WTC11 (cell line): ENCODE results near the gene PRR7. TPM values are rescaled to one million over a fixed set of nuclear protein-coding genes. Genes with fewer than 3 reads are reported as not detected.

Experiments used
- ATAC-seq: fragments of 200-7000 bp; cut with Tn5 transposase; 2 replicates; pipeline ENCODE4 v1.10.0; 2021; ENCODE audit warnings: mild to moderate bottlenecking, moderate library complexity
- CTCF ChIA-PET: fragments of 300-600 bp; sonication (Branson Sonifier 250); formaldehyde crosslinking; loops from one replicate; lab custom pipeline; 2021; ENCODE audit warnings: antibody characterized with exemption; lab: Charles Lee
- POLR2A ChIA-PET: fragments of 350-600 bp; sonication (Branson Sonifier 250); formaldehyde crosslinking; loops from one replicate; lab custom pipeline; 2021; ENCODE audit warnings: antibody characterized with exemption; lab: Charles Lee
- DNase-seq: peaks from one replicate; pipeline ENCODE4 v3.0.0; 2021; ENCODE audit warnings: low spot score
- H3K27ac Mint-ChIP-seq: 2 replicates; pipeline ENCODE4 v1.8.0; 2021; ENCODE audit warnings: mixed read lengths
- H3K27me3 Mint-ChIP-seq: 2 replicates; pipeline ENCODE4 v1.8.0; 2021; ENCODE audit warnings: low read depth, mild to moderate bottlenecking, moderate library complexity, mixed read lengths
- H3K36me3 Mint-ChIP-seq: 2 replicates; pipeline ENCODE4 v1.8.0; 2021; ENCODE audit warnings: mixed read lengths
- H3K4me1 Mint-ChIP-seq: 2 replicates; pipeline ENCODE4 v1.8.0; 2022; ENCODE audit warnings: mixed read lengths
- H3K4me3 Mint-ChIP-seq: 2 replicates; pipeline ENCODE4 v1.8.0; 2021; ENCODE audit warnings: mild to moderate bottlenecking, moderate library complexity, mixed read lengths
- H3K9me3 Mint-ChIP-seq: 2 replicates; pipeline ENCODE4 v1.8.0; 2021; ENCODE audit warnings: mixed read lengths
- CREB1 ChIP-seq: sonication (generic); formaldehyde crosslinking; IDR thresholded peaks from 2 replicates; pipeline ENCODE4 v1.8.0; 2023; ENCODE audit warnings: mild to moderate bottlenecking, missing genetic modification reagents
- ELF4 ChIP-seq: sonication (generic); formaldehyde crosslinking; IDR thresholded peaks from 2 replicates; pipeline ENCODE4 v1.8.1; 2022; ENCODE audit warnings: low read depth, mild to moderate bottlenecking, moderate library complexity, missing genetic modification reagents
- EMX1 ChIP-seq: fragments of 250-450 bp; sonication (Bioruptor Pico); IDR thresholded peaks from 2 replicates; pipeline ENCODE4 v1.8.0; 2021; ENCODE audit warnings: mild to moderate bottlenecking
- ESRRA ChIP-seq: sonication (generic); formaldehyde crosslinking; IDR thresholded peaks from 2 replicates; pipeline ENCODE4 v1.8.1; 2022; ENCODE audit warnings: mild to moderate bottlenecking, missing genetic modification reagents, borderline replicate concordance
- FOXK1 ChIP-seq: sonication (generic); formaldehyde crosslinking; IDR thresholded peaks from 2 replicates; pipeline ENCODE4 v1.8.0; 2022; ENCODE audit warnings: mild to moderate bottlenecking, moderate library complexity, missing genetic modification reagents
- FOXP1 ChIP-seq: sonication (generic); formaldehyde crosslinking; IDR thresholded peaks from 2 replicates; pipeline ENCODE4 v1.8.0; 2022; ENCODE audit warnings: missing genetic modification reagents, mild to moderate bottlenecking, moderate library complexity, borderline replicate concordance
- KAT7 ChIP-seq: sonication (generic); formaldehyde crosslinking; IDR thresholded peaks from 2 replicates; pipeline ENCODE4 v1.8.1; 2023; ENCODE audit warnings: missing genetic modification reagents, mild to moderate bottlenecking, borderline replicate concordance
- MXD4 ChIP-seq: fragments of 250-450 bp; sonication (Bioruptor Pico); IDR thresholded peaks from 2 replicates; pipeline ENCODE4 v1.8.0; 2021; ENCODE audit warnings: mild to moderate bottlenecking, moderate library complexity, borderline replicate concordance
- NFATC4 ChIP-seq: fragments of 250-450 bp; sonication (Bioruptor Pico); IDR thresholded peaks from 2 replicates; pipeline ENCODE4 v1.9.0; 2021; ENCODE audit warnings: mild to moderate bottlenecking
- NR2C2 ChIP-seq: sonication (generic); formaldehyde crosslinking; IDR thresholded peaks from 2 replicates; pipeline ENCODE4 v1.8.0; 2022; ENCODE audit warnings: mild to moderate bottlenecking, missing genetic modification reagents
- OVOL2 ChIP-seq: fragments of 250-450 bp; sonication (Bioruptor Pico); IDR thresholded peaks from 2 replicates; pipeline ENCODE4 v1.9.0; 2021; ENCODE audit warnings: mild to moderate bottlenecking, borderline replicate concordance
- PRRX2 ChIP-seq: fragments of 250-450 bp; sonication (Bioruptor Pico); IDR thresholded peaks from 2 replicates; pipeline ENCODE4 v1.8.0; 2021; ENCODE audit warnings: mild to moderate bottlenecking
- RELA ChIP-seq: sonication (generic); formaldehyde crosslinking; IDR thresholded peaks from 2 replicates; pipeline ENCODE4 v1.8.1; 2022; ENCODE audit warnings: missing genetic modification reagents, mild to moderate bottlenecking, borderline replicate concordance
- TEAD1 ChIP-seq: sonication (generic); formaldehyde crosslinking; IDR thresholded peaks from 2 replicates; pipeline ENCODE4 v1.8.0; 2022; ENCODE audit warnings: mild to moderate bottlenecking, missing genetic modification reagents
- TEAD4 ChIP-seq: sonication (generic); formaldehyde crosslinking; IDR thresholded peaks from 2 replicates; pipeline ENCODE4 v1.8.0; 2022; ENCODE audit warnings: mild to moderate bottlenecking, missing genetic modification reagents
- ZNF138 ChIP-seq: sonication (generic); formaldehyde crosslinking; conservative IDR thresholded peaks from 2 replicates; pipeline ENCODE4 v1.8.1; 2022; ENCODE audit warnings: mild to moderate bottlenecking, moderate library complexity, missing genetic modification reagents
- total RNA-seq: library from RNA; stranded (reverse); gene quantifications from 3 replicates; pipeline ENCODE4 v1.2.3, GENCODE V29; 2021
- TF ChIP-seq, protein P1 (sequence below): sonication (generic); formaldehyde crosslinking; IDR thresholded peaks from 2 replicates; pipeline ENCODE4 v1.8.0; 2023; ENCODE audit warnings: missing genetic modification reagents
- TF ChIP-seq, protein P2 (sequence below): sonication (generic); formaldehyde crosslinking; IDR thresholded peaks from 2 replicates; pipeline ENCODE4 v1.8.1; 2023; ENCODE audit warnings: mild to moderate bottlenecking, missing genetic modification reagents, moderate library complexity
- TF ChIP-seq, protein P3 (sequence below): sonication (generic); formaldehyde crosslinking; IDR thresholded peaks from 2 replicates; pipeline ENCODE4 v1.8.1; 2022; ENCODE audit warnings: mild to moderate bottlenecking, moderate library complexity, missing genetic modification reagents
- TF ChIP-seq, protein P4 (sequence below): fragments of 250-450 bp; sonication (Bioruptor Pico); IDR thresholded peaks from 2 replicates; pipeline ENCODE4 v1.9.0; 2021; ENCODE audit warnings: mild to moderate bottlenecking
- TF ChIP-seq, protein P5 (sequence below): sonication (generic); formaldehyde crosslinking; IDR thresholded peaks from 2 replicates; pipeline ENCODE4 v1.8.1; 2023; ENCODE audit warnings: mild to moderate bottlenecking, missing genetic modification reagents
- TF ChIP-seq, protein P6 (sequence below): sonication (generic); formaldehyde crosslinking; IDR thresholded peaks from 2 replicates; pipeline ENCODE4 v1.8.1; 2022; ENCODE audit warnings: low read depth, mild to moderate bottlenecking, moderate library complexity, missing genetic modification reagents, borderline replicate concordance

Gene PRR7
- total RNA-seq, 1 experiment from 2014 or later = 13.1 TPM

DNA sequence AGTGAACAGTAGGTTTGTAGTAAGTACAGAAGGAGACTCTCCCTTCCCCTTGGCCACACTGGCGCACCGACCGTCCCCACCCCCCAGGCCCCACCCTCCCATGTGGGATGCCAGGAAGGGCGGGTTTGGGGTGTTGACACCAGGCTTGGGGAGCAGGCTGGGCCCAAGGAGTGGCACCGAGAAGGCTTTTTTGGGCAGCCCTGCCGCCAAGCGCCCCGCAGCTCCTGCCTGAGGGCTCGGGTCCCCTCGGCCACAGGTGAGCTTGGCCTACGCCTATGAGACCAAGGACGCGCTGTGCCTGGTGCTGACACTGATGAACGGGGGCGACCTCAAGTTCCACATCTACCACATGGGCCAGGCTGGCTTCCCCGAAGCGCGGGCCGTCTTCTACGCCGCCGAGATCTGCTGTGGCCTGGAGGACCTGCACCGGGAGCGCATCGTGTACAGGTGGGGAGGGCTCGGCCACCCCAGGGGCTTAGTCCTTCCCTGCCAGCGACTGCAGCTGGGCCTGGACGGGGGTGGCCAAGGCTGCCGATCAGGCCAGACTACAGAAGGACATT, 12.9 kb upstream of the PRR7 start:
- ATAC-seq (no peak), DNase-seq (no peak)
- H3K4me3 Mint-ChIP-seq = no peak overlapping the region
- peaks cover 6% of the 10 kb centered on the region for H3K4me1 Mint-ChIP-seq
- POLR2A ChIA-PET = no interaction called here
- H3K27me3 Mint-ChIP-seq = no peaks in the 10 kb centered on the region
- H3K27ac Mint-ChIP-seq = no peak overlapping the region
- CTCF ChIA-PET = interaction anchor here (2.5 kb wide), 1 partner anchor 43 kb away, joined by 9 read pairs; no protein-coding TSS in a partner anchor
- no peaks in the 10 kb centered on the region for H3K9me3 Mint-ChIP-seq
- peaks cover 25% of the 10 kb centered on the region for H3K36me3 Mint-ChIP-seq
- TF ChIP-seq EMX1 (no peak), ELF4 (CRISPR knock-in tag) (no peak), TEAD1 (no peak)
- TF ChIP-seq, all 79 proteins: peak for 0

DNA sequence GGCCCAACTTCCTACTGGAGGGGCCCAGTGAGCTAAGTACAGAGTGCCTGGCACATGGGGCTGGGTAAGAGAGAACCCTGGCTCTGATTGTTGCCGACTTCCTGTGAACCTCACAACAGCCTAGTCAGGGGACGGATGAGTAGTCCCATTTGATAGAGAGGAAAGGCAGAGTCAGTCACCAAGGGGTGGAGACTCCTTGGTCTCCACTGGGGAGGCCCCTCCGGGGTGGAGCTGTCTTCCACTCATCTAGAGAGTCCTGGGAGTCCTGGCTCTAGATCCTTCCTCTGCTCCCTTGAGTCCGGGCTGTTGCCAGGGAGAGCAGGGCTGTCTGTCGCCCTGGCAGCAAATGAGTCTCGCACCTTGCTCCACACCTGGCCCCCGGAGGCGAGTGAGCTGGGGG, 12.2 kb upstream of the PRR7 start:
- H3K9me3 Mint-ChIP-seq = no peaks in the 10 kb centered on the region
- no peak overlapping the region for H3K27ac Mint-ChIP-seq
- no peaks in the 10 kb centered on the region for H3K4me1 Mint-ChIP-seq
- TF ChIP-seq RELA (CRISPR knock-in tag) = no peak
- no peak for TF ChIP-seq PRRX2 (CRISPR knock-in tag)
- no peak for TF ChIP-seq FOXP1 (CRISPR knock-in tag)
- TF ChIP-seq MXD4 (CRISPR knock-in tag) = no peak
- TF ChIP-seq, protein P1, sequence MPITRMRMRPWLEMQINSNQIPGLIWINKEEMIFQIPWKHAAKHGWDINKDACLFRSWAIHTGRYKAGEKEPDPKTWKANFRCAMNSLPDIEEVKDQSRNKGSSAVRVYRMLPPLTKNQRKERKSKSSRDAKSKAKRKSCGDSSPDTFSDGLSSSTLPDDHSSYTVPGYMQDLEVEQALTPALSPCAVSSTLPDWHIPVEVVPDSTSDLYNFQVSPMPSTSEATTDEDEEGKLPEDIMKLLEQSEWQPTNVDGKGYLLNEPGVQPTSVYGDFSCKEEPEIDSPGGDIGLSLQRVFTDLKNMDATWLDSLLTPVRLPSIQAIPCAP = no peak
- TF ChIP-seq, protein P2, sequence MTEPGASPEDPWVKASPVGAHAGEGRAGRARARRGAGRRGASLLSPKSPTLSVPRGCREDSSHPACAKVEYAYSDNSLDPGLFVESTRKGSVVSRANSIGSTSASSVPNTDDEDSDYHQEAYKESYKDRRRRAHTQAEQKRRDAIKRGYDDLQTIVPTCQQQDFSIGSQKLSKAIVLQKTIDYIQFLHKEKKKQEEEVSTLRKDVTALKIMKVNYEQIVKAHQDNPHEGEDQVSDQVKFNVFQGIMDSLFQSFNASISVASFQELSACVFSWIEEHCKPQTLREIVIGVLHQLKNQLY (CRISPR knock-in tag) = no peak
- no peak for TF ChIP-seq ESRRA (CRISPR knock-in tag)
- no peak for TF ChIP-seq TEAD4 (CRISPR knock-in tag)
- TF ChIP-seq, protein P3, sequence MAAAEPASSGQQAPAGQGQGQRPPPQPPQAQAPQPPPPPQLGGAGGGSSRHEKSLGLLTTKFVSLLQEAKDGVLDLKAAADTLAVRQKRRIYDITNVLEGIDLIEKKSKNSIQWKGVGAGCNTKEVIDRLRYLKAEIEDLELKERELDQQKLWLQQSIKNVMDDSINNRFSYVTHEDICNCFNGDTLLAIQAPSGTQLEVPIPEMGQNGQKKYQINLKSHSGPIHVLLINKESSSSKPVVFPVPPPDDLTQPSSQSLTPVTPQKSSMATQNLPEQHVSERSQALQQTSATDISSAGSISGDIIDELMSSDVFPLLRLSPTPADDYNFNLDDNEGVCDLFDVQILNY (CRISPR knock-in tag) = no peak
- TF ChIP-seq CREB1 (CRISPR knock-in tag) = no peak
- TF ChIP-seq, protein P4, sequence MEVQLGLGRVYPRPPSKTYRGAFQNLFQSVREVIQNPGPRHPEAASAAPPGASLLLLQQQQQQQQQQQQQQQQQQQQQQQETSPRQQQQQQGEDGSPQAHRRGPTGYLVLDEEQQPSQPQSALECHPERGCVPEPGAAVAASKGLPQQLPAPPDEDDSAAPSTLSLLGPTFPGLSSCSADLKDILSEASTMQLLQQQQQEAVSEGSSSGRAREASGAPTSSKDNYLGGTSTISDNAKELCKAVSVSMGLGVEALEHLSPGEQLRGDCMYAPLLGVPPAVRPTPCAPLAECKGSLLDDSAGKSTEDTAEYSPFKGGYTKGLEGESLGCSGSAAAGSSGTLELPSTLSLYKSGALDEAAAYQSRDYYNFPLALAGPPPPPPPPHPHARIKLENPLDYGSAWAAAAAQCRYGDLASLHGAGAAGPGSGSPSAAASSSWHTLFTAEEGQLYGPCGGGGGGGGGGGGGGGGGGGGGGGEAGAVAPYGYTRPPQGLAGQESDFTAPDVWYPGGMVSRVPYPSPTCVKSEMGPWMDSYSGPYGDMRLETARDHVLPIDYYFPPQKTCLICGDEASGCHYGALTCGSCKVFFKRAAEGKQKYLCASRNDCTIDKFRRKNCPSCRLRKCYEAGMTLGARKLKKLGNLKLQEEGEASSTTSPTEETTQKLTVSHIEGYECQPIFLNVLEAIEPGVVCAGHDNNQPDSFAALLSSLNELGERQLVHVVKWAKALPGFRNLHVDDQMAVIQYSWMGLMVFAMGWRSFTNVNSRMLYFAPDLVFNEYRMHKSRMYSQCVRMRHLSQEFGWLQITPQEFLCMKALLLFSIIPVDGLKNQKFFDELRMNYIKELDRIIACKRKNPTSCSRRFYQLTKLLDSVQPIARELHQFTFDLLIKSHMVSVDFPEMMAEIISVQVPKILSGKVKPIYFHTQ (CRISPR knock-in tag) = no peak
- TF ChIP-seq OVOL2 (CRISPR knock-in tag) = no peak
- TF ChIP-seq KAT7 (CRISPR knock-in tag) = no peak
- TF ChIP-seq, protein P5, sequence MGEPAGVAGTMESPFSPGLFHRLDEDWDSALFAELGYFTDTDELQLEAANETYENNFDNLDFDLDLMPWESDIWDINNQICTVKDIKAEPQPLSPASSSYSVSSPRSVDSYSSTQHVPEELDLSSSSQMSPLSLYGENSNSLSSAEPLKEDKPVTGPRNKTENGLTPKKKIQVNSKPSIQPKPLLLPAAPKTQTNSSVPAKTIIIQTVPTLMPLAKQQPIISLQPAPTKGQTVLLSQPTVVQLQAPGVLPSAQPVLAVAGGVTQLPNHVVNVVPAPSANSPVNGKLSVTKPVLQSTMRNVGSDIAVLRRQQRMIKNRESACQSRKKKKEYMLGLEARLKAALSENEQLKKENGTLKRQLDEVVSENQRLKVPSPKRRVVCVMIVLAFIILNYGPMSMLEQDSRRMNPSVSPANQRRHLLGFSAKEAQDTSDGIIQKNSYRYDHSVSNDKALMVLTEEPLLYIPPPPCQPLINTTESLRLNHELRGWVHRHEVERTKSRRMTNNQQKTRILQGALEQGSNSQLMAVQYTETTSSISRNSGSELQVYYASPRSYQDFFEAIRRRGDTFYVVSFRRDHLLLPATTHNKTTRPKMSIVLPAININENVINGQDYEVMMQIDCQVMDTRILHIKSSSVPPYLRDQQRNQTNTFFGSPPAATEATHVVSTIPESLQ = no peak
- no peak for TF ChIP-seq ZNF138 (CRISPR knock-in tag)
- no peak for TF ChIP-seq FOXK1
- TF ChIP-seq, protein P6, sequence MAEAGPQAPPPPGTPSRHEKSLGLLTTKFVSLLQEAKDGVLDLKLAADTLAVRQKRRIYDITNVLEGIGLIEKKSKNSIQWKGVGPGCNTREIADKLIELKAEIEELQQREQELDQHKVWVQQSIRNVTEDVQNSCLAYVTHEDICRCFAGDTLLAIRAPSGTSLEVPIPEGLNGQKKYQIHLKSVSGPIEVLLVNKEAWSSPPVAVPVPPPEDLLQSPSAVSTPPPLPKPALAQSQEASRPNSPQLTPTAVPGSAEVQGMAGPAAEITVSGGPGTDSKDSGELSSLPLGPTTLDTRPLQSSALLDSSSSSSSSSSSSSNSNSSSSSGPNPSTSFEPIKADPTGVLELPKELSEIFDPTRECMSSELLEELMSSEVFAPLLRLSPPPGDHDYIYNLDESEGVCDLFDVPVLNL (CRISPR knock-in tag) = no peak
- TF ChIP-seq NR2C2 (CRISPR knock-in tag) = no peak
- no peak for TF ChIP-seq NFATC4 (CRISPR knock-in tag)
- H3K27me3 Mint-ChIP-seq = no peaks in the 10 kb centered on the region
- DNase-seq (no peak), ATAC-seq (no peak)
- POLR2A ChIA-PET = no interaction called here
- CTCF ChIA-PET = no interaction called here
- no peak overlapping the region for H3K4me3 Mint-ChIP-seq
- peaks cover 30% of the 10 kb centered on the region for H3K36me3 Mint-ChIP-seq
